Right lobe of liver (tissue), 6 donors: ENCODE data around the gene TMEM269. TPM values are rescaled to one million over a fixed set of nuclear protein-coding genes. Genes with fewer than 3 reads are reported as not detected.

Experiments
- ATAC-seq, 4 donors: fragments of 200-7000 bp; cut with Tn5 transposase; one replicate each; pipeline ENCODE4 v1.9.1; 2020; ENCODE audit warnings: mild to moderate bottlenecking in 4 of 4, moderate library complexity in 4 of 4
- DNase-seq, 3 donors: peaks; one replicate each; pipeline ENCODE4 v3.0.0-alpha.2; 2020
- H3K27ac ChIP-seq, 3 donors: fragments of 200-600 bp; one replicate each; pipeline ENCODE4 v1.8.0; 2022
- H3K27me3 ChIP-seq, 2 donors: fragments of 200-600 bp; one replicate each; pipeline ENCODE4 v1.8.0; 2022
- H3K36me3 ChIP-seq, 4 donors: fragments of 200-600 bp; sonication (generic) in 1 of 4; one replicate each; pipeline versions ENCODE4 v1.5.1 to v1.8.0; 2017 to 2022; ENCODE audit warnings: control low read depth in 1 of 4
- H3K4me1 ChIP-seq, 4 donors: fragments of 200-600 bp; sonication (generic) in 1 of 4; one replicate each; pipeline versions ENCODE4 v1.5.1 to v1.8.0; 2017 to 2022; ENCODE audit warnings: control low read depth in 1 of 4
- H3K4me3 ChIP-seq, 3 donors: fragments of 200-600 bp; one replicate each; pipeline ENCODE4 v1.8.0; 2022
- H3K9me3 ChIP-seq, 4 donors: fragments of 200-600 bp; sonication (generic) in 1 of 4; one replicate each; pipeline versions ENCODE4 v1.5.1 to v1.8.0; 2017 to 2022; ENCODE audit warnings: control low read depth in 1 of 4
- CTCF ChIP-seq, 4 donors: fragments of 200-600 bp in 3 of 4; fragments of 450-650 bp in 1 of 4; IDR thresholded peaks; one replicate each; pipeline versions ENCODE4 v1.5.1 to v1.8.0; 2016 to 2022; ENCODE audit warnings: antibody characterized with exemption in 4 of 4, mild to moderate bottlenecking in 2 of 4
- POLR2A ChIP-seq: fragments of 450-650 bp; IDR thresholded peaks from one replicate; pipeline ENCODE4 v1.6.1; 2017; ENCODE audit warnings: antibody characterized with exemption, mild to moderate bottlenecking
- WGBS: methylation state at CpG from one replicate; pipeline ENCODE4 v1.1.6; 2018; ENCODE audit warnings: low coverage, low lambda C conversion rate; ENCODE audit not compliant: insufficient coverage; ENCODE audit errors: missing lambda C conversion rate; 5-methylcytosine and 5-hydroxymethylcytosine counted together
- intact Hi-C, 2 donors: fragments of 100-400 bp; cut with DNase I; formaldehyde crosslinking; loops; one replicate each; pipeline versions ENCODE4 v1.11.2 to v1.14.1; 2022
- total RNA-seq, 6 experiments: library from RNA; depleted of rRNA in 2 of 6; stranded (reverse); fragments of >200 nt in 2 of 6; fragmentation: NEBNext Ultra II Directional in 3 of 6; extraction: Animal tissue kit (Norgen Biotek cat#: 25700) in 3 of 6; gene quantifications; one replicate each; pipeline versions ENCODE4 v1.1.0 to v1.2.4, GENCODE V29; 2016 to 2023
- donor health status: DM: no; HTN: yes; CAD: no.
- donor health status: DM: no; HTN: no; CAD: no.
- donor health status: DM: no; HTN: no; CAD: no.
- donor health status: DM: no; HTN: yes; CAD: no.
- donor health status: DM: no; HTN: yes; CAD: no.

TMEM269 gene
- total RNA-seq, 6 experiments from 2014 or later, result 0.07 TPM; not detected in 5

- WGBS, result 38% methylated on average over 2 of the region's 2 CpGs
- no peak for DNase-seq
- intact Hi-C loops, result loop anchor here in 1 of 2 donors (10.0 kb wide), 1 partner anchor 301 kb away; no protein-coding TSS in a partner anchor
- Histone ChIP-seq H3K4me3 (no peak overlapping the region), H3K27ac (no peak overlapping the region), H3K9me3 (no peaks in the 10 kb centered on the region), H3K36me3 (peaks cover 0 to 44% (median 0%) of the 10 kb centered on the region in 4 donors), H3K4me1 (peaks cover 0 to 22% (median 3%) of the 10 kb centered on the region in 4 donors), H3K27me3 (no peaks in the 10 kb centered on the region)
- TF ChIP-seq POLR2A (no peak), CTCF (IDR thresholded peaks at IDR 0.05) (no peak)
- no peak for ATAC-seq
Observed at GRCh38 chr1:42773420-42773819, 11.4 kb upstream of the TMEM269 start.

GRCh38 chr1:42774928-42775526 is 9.8 kb upstream of the TMEM269 start:
- H3K36me3 ChIP-seq, result peaks cover 0 to 44% (median 0%) of the 10 kb centered on the region in 4 donors
- intact Hi-C loops, result loop anchor here in 1 of 2 donors (5.0 to 10.0 kb wide), 2 partner anchors 137 to 300 kb away; no protein-coding TSS in a partner anchor

GRCh38 chr1:42776502-42776901 is 8.3 kb upstream of the TMEM269 start:
- TF ChIP-seq CTCF (IDR thresholded peaks at IDR 0.05) (no peak), POLR2A (no peak)
- no peaks in the 10 kb centered on the region for H3K9me3 ChIP-seq
- intact Hi-C loops, result loop anchor here in 1 of 2 donors (5.0 to 10.0 kb wide), 2 partner anchors 136 to 298 kb away; no protein-coding TSS in a partner anchor
- H3K4me1 ChIP-seq, result peaks cover 0 to 20% (median 0%) of the 10 kb centered on the region in 4 donors
- WGBS, result 67% methylated on average over 6 of the region's 6 CpGs
- ATAC-seq, result peak; percentile 36 to 88 (median 67)
- H3K27ac ChIP-seq, result no peak overlapping the region
- no peak for DNase-seq
- H3K4me3 ChIP-seq, result no peak overlapping the region
- no peaks in the 10 kb centered on the region for H3K27me3 ChIP-seq
- H3K36me3 ChIP-seq, result peaks cover 0 to 44% (median 0%) of the 10 kb centered on the region in 4 donors

More at GRCh38 chr1:42774928-42775526, 9.8 kb upstream of the TMEM269 start:
- peak in 3 of 4 donors; percentile 36 to 78 (median 38) for ATAC-seq
- no peaks in the 10 kb centered on the region for H3K9me3 ChIP-seq
- H3K27me3 ChIP-seq, result no peaks in the 10 kb centered on the region
- DNase-seq, result no peak
- H3K4me1 ChIP-seq, result peaks cover 0 to 20% (median 0%) of the 10 kb centered on the region in 4 donors
- TF ChIP-seq POLR2A, result no peak
- no peak for TF ChIP-seq CTCF (IDR thresholded peaks at IDR 0.05)
- no peak overlapping the region for H3K27ac ChIP-seq
- H3K4me3 ChIP-seq, result no peak overlapping the region
- WGBS, result 24% methylated on average over 2 of the region's 5 CpGs

GRCh38 chr1:42777852-42778251 is 6.9 kb upstream of the TMEM269 start:
- DNase-seq, result no peak
- Histone ChIP-seq H3K27me3 (no peaks in the 10 kb centered on the region), H3K4me1 (peaks cover 0 to 11% (median 0%) of the 10 kb centered on the region in 4 donors), H3K4me3 (no peak overlapping the region), H3K36me3 (peaks cover 0 to 44% (median 0%) of the 10 kb centered on the region in 4 donors), H3K27ac (no peak overlapping the region), H3K9me3 (no peaks in the 10 kb centered on the region)
- TF ChIP-seq CTCF (IDR thresholded peaks at IDR 0.05) (peak; percentile 56 to 64 (median 61)), POLR2A (no peak)
- intact Hi-C loops, result loop anchor here in 1 of 2 donors (5.0 to 10.0 kb wide), 2 partner anchors 134 to 297 kb away; no protein-coding TSS in a partner anchor
- ATAC-seq, result peak; percentile 67 to 76 (median 74)
